ENCODE results near the gene BRD7.

Gene BRD7

DNA sequence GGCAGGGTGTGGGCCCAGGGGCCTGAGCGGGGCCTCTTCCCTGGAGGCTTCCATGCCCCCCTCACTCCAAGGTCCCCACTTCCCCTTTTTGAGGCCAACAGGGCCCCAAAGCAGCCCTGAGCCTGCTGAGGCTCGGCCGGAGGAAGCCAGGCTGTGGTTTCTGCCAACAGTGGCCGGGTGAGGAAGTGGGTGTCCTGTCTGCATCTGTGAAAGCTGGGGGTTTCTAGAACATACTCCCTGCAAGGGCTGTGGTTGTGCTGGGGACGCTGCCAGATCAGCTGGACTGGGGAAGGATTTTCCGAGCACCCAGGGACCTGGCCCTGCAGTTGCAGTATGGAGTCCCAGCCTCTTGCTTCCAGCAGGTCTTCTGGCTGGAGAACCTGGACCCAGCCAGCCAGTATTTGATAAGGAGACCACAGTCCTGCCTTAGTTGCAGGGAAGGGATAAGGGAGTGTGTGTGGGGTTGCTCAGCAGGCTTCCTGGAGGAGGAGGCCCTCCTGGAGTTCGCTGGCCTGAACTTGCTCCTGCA, 86.7 kb downstream of the BRD7 start:
- Histone ChIP-seq H3K4me1 (ENCODE audit: insufficient read depth, low read length) (peaks cover 8% of the 10 kb centered on the region; the same call in 1 of the 2 replicates), H3K4me3 (ENCODE audit: low read length) (no peak overlapping the region), H3K27ac (ENCODE audit: low read depth, low read length) (no peak overlapping the region), H3K27me3 (ENCODE audit: insufficient read depth, low read length) (no peaks in the 10 kb centered on the region), H3K9me3 (ENCODE audit: insufficient read depth, low read depth, low read length) (peaks cover 7% of the 10 kb centered on the region; the same call in 1 of the 2 replicates), H3K9ac (ENCODE audit: low read depth, low read length) (no peak overlapping the region), H3K36me3 (ENCODE audit: insufficient read depth, low read length) (0 out of 2 replicates have a peak, but pooled peaks cover 2% of the 10 kb centered on the region)
- WGBS: 87% methylated on average over 7 of the region's 7 CpGs

DNA sequence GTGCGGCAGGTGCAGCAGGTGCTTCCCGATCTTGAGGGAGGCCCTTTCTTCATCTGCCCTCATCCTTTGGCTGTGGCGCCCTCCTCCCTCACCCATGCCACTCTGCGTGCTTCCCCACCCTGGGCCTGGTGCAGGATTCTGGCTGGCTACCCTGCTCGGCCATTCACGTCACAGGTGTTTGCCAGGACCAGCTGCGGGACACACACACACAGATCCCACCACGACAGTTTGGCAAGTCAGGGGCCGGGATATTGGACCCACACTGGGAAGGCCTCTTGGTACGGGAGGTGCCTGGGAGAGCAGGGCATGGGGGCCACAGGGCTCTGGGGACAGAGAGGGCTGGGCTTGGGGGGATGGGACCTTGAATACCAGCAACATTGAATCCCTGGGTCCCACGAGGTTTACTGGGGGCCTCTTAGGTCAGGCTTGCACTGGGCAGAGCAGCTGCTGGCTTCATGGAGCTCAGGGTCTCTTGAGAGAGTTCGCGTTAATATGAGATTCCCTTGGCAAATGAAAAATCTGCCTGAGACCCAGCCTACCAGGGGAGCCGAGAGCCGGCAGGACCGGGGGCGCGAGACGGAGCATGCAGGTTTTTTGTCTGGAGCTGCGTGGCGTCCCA, 87.3 kb downstream of the BRD7 start:
- no peaks in the 10 kb centered on the region for H3K36me3 ChIP-seq (ENCODE audit: insufficient read depth, low read length)
- H3K9ac ChIP-seq (ENCODE audit: low read depth, low read length): no peak overlapping the region

DNA sequence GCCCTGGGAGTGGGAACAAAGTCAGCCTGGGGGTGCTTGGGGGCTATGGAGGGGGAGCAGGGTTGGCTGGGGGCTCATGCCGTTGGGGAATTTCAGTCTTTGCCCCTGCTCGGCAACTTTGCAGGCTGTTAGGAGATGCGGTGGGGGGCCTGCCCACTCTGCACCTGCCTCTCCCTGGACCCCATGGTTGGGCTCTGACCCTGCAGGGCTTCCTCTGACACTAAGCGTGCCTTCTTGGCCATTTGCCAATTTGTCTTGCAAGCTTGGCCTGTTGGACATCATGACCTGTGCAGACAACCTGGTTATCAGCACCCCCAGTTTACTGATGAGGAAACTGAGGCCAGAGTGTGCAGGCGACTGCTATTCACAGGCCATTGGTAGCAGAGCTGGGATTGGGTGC, 87.9 kb downstream of the BRD7 start:
- no peak overlapping the region for H3K9ac ChIP-seq (ENCODE audit: low read depth, low read length)
- peaks cover 8% of the 10 kb centered on the region; the same call in 1 of the 2 replicates for H3K4me1 ChIP-seq (ENCODE audit: insufficient read depth, low read length)
- H3K27me3 ChIP-seq (ENCODE audit: insufficient read depth, low read length): no peaks in the 10 kb centered on the region
- H3K4me3 ChIP-seq (ENCODE audit: low read length): no peak overlapping the region
- no peaks in the 10 kb centered on the region for H3K9me3 ChIP-seq (ENCODE audit: insufficient read depth, low read depth, low read length)
- H3K27ac ChIP-seq (ENCODE audit: low read depth, low read length): no peak overlapping the region
- no peaks in the 10 kb centered on the region for H3K36me3 ChIP-seq (ENCODE audit: insufficient read depth, low read length)
- 91% methylated on average over 5 of the region's 5 CpGs for WGBS

More for the DNA sequence above, 87.3 kb downstream of the BRD7 start:
- 89% methylated on average over 21 of the region's 21 CpGs for WGBS
- H3K27me3 ChIP-seq (ENCODE audit: insufficient read depth, low read length): no peaks in the 10 kb centered on the region
- H3K9me3 ChIP-seq (ENCODE audit: insufficient read depth, low read depth, low read length): peaks cover 2% of the 10 kb centered on the region; the same call in 1 of the 2 replicates
- peaks cover 8% of the 10 kb centered on the region; the same call in 1 of the 2 replicates for H3K4me1 ChIP-seq (ENCODE audit: insufficient read depth, low read length)
- H3K27ac ChIP-seq (ENCODE audit: low read depth, low read length): no peak overlapping the region
- no peak overlapping the region for H3K4me3 ChIP-seq (ENCODE audit: low read length)

DNA sequence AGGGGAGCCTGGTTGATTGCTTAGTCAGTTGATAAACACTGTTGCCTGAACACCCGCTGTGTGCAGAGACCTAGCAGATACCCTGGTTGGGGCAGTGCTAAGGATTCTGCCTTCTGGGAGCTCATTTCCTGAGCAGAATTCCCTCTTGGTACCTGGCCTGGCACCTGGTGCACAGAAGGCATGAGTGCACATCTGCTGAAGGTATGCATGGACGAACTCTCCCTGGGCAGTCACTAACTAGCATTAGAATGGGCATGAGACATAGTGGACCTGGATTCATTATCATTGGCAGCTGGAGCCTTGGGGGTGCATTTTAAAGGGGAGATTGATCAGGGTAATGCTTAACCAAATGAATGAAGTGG, 89.3 kb downstream of the BRD7 start:
- Histone ChIP-seq H3K4me1 (ENCODE audit: insufficient read depth, low read length) (peaks cover 8% of the 10 kb centered on the region; the same call in 1 of the 2 replicates), H3K36me3 (ENCODE audit: insufficient read depth, low read length) (no peaks in the 10 kb centered on the region), H3K27ac (ENCODE audit: low read depth, low read length) (no peak overlapping the region), H3K9me3 (ENCODE audit: insufficient read depth, low read depth, low read length) (no peaks in the 10 kb centered on the region), H3K27me3 (ENCODE audit: insufficient read depth, low read length) (no peaks in the 10 kb centered on the region), H3K4me3 (ENCODE audit: low read length) (no peak overlapping the region), H3K9ac (ENCODE audit: low read depth, low read length) (no peak overlapping the region)
- whole genome bisulfite sequencing: 73% methylated on average over 2 of the region's 2 CpGs

DNA sequence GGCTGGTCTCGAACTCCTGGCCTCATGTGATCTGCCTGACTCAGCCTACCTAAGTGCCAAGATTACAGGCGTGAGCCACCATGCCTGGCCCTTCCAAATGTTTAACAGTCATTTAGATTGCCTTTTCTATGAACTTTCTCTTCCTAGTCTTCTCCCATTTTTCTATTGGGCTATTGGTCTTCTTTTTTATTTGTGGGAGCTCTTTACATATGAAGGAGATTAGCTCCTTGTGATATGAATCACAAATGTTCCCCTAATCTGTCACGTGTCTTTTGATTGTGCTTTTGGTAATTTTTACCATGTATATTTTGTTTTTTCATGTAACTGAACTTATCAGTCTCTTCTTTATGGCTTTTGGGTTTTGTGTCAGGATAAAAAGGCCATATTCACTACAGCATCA, 90.5 kb downstream of the BRD7 start:
- H3K27ac ChIP-seq (ENCODE audit: low read depth, low read length): no peak overlapping the region
- no peaks in the 10 kb centered on the region for H3K36me3 ChIP-seq (ENCODE audit: insufficient read depth, low read length)
- H3K27me3 ChIP-seq (ENCODE audit: insufficient read depth, low read length): no peaks in the 10 kb centered on the region
- no peak overlapping the region for H3K4me3 ChIP-seq (ENCODE audit: low read length)
- 59% methylated on average over 3 of the region's 3 CpGs for WGBS
- no peaks in the 10 kb centered on the region for H3K9me3 ChIP-seq (ENCODE audit: insufficient read depth, low read depth, low read length)
- H3K4me1 ChIP-seq (ENCODE audit: insufficient read depth, low read length): peaks cover 8% of the 10 kb centered on the region; the same call in 1 of the 2 replicates
- no peak overlapping the region for H3K9ac ChIP-seq (ENCODE audit: low read depth, low read length)

DNA sequence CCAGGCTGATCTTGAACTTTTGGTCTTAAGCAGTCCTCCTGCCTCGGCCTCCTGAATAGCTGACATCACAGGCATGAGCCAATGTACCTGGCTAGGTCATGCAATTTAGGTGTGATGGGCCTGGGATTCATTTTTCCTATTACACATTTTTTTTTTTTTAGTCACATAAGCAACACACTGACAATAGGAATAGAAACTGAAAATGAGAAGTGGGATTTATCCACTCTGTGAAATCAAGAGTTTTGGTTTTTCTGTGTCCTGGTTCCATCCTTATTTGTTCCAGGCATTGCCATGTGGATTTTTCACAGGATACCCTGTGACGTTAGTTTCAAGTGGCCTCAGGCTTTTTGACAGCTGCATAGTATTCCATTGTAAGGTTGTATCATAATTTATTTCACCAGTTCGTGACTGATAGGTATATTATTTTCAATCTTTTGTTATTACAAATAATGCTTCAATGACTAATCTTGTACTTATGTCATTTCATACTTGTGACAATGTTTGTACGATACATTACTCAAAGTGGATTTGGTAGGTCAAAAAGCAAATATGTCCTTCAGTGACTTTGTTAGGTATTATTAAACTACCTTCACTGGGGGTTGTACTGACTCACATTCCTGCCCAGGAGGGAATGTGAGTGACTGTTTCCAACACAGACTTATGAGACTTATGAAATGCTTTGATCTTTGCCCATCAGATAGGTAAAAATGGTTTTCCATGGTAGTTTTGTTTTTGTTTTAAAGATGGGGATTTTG, 91.8 kb downstream of the BRD7 start:
- Histone ChIP-seq H3K4me3 (ENCODE audit: low read length) (no peak overlapping the region), H3K9me3 (ENCODE audit: insufficient read depth, low read depth, low read length) (no peaks in the 10 kb centered on the region), H3K9ac (ENCODE audit: low read depth, low read length) (no peak overlapping the region), H3K4me1 (ENCODE audit: insufficient read depth, low read length) (peaks cover 8% of the 10 kb centered on the region; the same call in 1 of the 2 replicates), H3K27ac (ENCODE audit: low read depth, low read length) (no peak overlapping the region), H3K36me3 (ENCODE audit: insufficient read depth, low read length) (no peaks in the 10 kb centered on the region), H3K27me3 (ENCODE audit: insufficient read depth, low read length) (no peaks in the 10 kb centered on the region)
- whole genome bisulfite sequencing: 92% methylated on average over 3 of the region's 4 CpGs

DNA sequence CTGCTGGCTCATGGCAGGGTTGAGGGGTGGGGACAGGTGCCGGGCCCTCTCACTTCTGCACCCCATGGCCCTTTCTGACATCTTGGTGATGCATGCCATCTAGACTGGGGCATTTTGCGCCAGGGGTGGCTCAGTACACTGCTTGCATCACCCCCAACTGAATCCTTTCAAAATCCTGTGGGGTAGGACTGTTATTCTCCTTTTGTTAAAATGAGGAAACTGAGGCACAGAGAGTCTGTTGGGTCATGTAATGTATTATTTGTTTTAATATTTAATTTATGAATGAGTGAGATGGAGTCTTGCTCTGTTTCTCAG, 92.5 kb downstream of the BRD7 start:
- Histone ChIP-seq H3K36me3 (ENCODE audit: insufficient read depth, low read length) (no peaks in the 10 kb centered on the region), H3K4me1 (ENCODE audit: insufficient read depth, low read length) (peaks cover 8% of the 10 kb centered on the region; the same call in 1 of the 2 replicates), H3K9ac (ENCODE audit: low read depth, low read length) (no peak overlapping the region), H3K4me3 (ENCODE audit: low read length) (no peak overlapping the region), H3K27me3 (ENCODE audit: insufficient read depth, low read length) (no peaks in the 10 kb centered on the region), H3K27ac (ENCODE audit: low read depth, low read length) (no peak overlapping the region), H3K9me3 (ENCODE audit: insufficient read depth, low read depth, low read length) (no peaks in the 10 kb centered on the region)
- 92% methylated on average over 2 of the region's 2 CpGs for WGBS

DNA sequence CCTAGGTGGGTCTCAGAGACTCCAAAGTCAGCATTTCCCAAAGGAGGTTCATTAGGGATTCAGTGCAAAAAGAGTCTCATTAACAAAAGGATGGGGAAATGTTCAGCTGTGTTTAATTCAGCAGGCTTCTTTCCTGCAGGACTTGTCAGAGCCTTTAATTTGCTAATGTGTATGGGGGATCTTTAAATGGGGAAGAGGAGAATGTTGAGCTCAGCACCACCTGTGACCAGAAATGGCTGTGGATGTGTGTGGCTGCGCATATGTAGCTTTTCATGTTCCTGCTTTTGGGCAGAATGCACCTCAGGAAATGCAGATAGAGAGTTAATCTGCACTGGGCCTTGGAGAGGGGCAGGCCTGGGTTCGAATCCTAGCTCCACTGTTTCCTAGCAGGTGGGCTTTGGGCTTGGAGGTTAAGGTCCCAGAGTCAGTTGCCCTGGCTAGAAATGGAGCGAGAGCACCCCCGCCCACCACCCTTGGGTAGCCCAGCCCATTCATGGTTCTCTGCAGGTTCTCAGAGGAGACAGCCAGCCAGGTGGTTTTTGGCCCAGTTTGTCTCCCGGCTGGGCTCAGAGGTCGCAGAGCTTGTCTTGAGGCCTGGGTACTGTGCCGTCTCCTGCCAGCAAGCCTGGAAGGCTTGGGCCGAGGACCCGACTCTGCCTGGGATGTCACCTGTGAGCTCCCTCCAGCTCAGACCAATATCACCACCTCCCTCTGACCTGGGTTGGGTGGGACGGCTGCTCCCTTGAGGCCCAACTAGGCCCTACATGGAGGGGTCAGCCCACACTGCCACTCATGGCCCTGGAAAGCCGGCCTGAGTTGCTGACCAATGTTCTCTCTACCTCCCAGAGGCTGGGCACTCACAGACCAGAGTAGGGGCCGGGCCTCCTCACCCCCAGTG, 93.1 kb downstream of the BRD7 start:
- 86% methylated on average over 12 of the region's 12 CpGs for WGBS
- no peak overlapping the region for H3K27ac ChIP-seq (ENCODE audit: low read depth, low read length)
- no peak overlapping the region for H3K4me3 ChIP-seq (ENCODE audit: low read length)
- H3K4me1 ChIP-seq (ENCODE audit: insufficient read depth, low read length): peaks cover 8% of the 10 kb centered on the region; the same call in 1 of the 2 replicates
- H3K9me3 ChIP-seq (ENCODE audit: insufficient read depth, low read depth, low read length): no peaks in the 10 kb centered on the region
- H3K27me3 ChIP-seq (ENCODE audit: insufficient read depth, low read length): no peaks in the 10 kb centered on the region
- H3K9ac ChIP-seq (ENCODE audit: low read depth, low read length): no peak overlapping the region
- no peaks in the 10 kb centered on the region for H3K36me3 ChIP-seq (ENCODE audit: insufficient read depth, low read length)

DNA sequence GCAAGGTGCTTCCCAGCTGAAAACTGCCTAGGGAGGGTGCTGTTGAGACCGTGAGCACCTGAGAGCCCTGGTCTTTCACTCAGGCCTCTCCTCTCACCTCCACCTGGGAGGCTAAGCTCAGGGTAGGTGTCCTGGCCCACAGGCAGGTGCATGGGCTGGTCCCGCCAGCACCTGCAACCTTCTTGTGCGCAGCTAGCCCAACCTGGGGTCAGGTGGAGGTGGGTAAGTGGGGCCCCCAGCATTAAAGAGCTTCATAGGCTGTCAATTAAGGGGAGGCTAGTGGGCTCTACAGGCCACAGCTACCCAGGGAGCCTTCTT, 93.7 kb downstream of the BRD7 start:
- H3K36me3 ChIP-seq (ENCODE audit: insufficient read depth, low read length): no peaks in the 10 kb centered on the region
- H3K4me1 ChIP-seq (ENCODE audit: insufficient read depth, low read length): peaks cover 8% of the 10 kb centered on the region; the same call in 1 of the 2 replicates
- 92% methylated on average over 3 of the region's 3 CpGs for WGBS
- H3K27ac ChIP-seq (ENCODE audit: low read depth, low read length): no peak overlapping the region
- no peak overlapping the region for H3K4me3 ChIP-seq (ENCODE audit: low read length)
- H3K9me3 ChIP-seq (ENCODE audit: insufficient read depth, low read depth, low read length): no peaks in the 10 kb centered on the region
- no peaks in the 10 kb centered on the region for H3K27me3 ChIP-seq (ENCODE audit: insufficient read depth, low read length)
- H3K9ac ChIP-seq (ENCODE audit: low read depth, low read length): no peak overlapping the region

DNA sequence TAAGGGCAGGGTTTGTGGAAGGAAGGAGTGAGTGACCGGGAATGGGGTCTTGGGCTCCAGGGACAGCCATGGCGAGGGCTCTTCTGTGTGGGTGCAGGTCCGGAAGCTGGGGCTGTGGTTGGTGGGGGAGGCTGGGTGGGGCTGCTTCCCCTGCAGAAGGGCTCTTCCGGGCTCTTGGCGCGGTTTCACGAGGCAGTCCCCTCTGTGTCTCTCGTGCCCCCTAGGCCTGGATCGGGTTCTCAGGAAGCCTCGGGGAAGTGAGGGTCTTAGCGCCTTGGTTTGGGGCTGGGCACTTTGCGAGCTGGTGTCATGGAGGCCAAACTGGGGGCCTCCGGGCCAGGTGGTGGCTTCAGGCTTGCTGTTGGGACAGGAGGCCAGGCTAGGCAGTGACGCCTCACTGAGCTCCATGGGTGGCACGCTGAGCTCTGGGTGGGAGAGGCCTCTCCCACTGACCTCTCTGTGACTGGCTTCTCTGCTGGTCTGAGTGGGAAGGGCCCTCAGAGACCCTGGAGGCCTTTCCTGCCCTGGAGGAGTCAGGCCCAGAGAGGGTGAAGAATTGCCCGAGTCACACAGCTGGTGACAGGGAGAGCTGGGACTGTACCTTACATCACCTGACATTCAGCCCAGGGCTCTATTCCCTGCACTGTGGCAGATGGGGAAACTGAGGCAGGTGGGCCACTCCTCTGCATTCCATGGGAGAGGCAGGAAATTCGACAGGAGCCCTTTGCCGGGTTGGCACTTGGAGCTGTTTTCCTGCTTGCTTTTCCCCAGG, 94.3 kb downstream of the BRD7 start:
- Histone ChIP-seq H3K4me3 (ENCODE audit: low read length) (no peak overlapping the region), H3K27ac (ENCODE audit: low read depth, low read length) (no peak overlapping the region), H3K36me3 (ENCODE audit: insufficient read depth, low read length) (no peaks in the 10 kb centered on the region), H3K27me3 (ENCODE audit: insufficient read depth, low read length) (no peaks in the 10 kb centered on the region), H3K9ac (ENCODE audit: low read depth, low read length) (no peak overlapping the region), H3K4me1 (ENCODE audit: insufficient read depth, low read length) (peaks cover 4% of the 10 kb centered on the region; the same call in 1 of the 2 replicates), H3K9me3 (ENCODE audit: insufficient read depth, low read depth, low read length) (no peaks in the 10 kb centered on the region)
- WGBS: 93% methylated on average over 18 of the region's 18 CpGs

All from HUES64 (cell line).